ENCODE results near the gene UNC5C. TPM values are rescaled to one million over a fixed set of nuclear protein-coding genes. Genes with fewer than 3 reads are reported as not detected.

Gene UNC5C
- total RNA-seq, 1 experiment from 2014 or later = 0.11 TPM

DNA sequence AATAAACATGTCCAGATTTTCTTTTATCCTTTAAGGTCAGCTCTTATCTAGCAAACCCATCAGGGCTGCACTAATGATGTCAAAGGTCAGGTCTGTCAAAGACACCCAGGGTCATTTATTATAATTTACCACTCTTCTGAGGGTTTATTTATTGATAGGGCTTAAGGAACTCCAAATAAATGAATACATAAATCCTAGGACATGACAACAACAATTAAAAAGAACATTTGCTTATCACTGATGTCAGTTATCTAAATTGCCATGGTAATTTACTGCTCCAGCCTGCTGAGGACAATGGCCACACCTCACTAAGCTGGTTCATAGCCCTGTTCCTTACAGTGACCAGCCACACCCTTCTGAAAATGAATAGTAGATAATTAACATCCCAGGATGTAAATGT is 317.1 kb downstream of the UNC5C start:
- H3K27me3 ChIP-seq (replicated peaks; ENCODE audit: insufficient read depth, low read depth, low read length, poor library complexity) = no peaks in the 10 kb centered on the region
- ChIA-PET CTCF (no interaction called here), POLR2A (ENCODE audit: low non-redundant PET) (no interaction called here)
- no peak for DNase-seq (ENCODE audit: low spot score)
- BruUV-seq (replicated peaks) = no TSS peak
- no peaks in the 10 kb centered on the region for H3K4me1 ChIP-seq (ENCODE audit: insufficient read depth, low read length, poor library complexity, severe bottlenecking)
- H3K27ac ChIP-seq (ENCODE audit: low read depth, low read length, poor library complexity, severe bottlenecking) = no peak overlapping the region
- no peaks in the 10 kb centered on the region for H3K9me3 ChIP-seq (ENCODE audit: low read depth, low read length, poor library complexity, severe bottlenecking)
- H3K36me3 ChIP-seq (ENCODE audit: insufficient read depth, low read length, poor library complexity, severe bottlenecking) = no peaks in the 10 kb centered on the region
- H3K4me3 ChIP-seq (ENCODE audit: low read depth, low read length, poor library complexity, severe bottlenecking) = no peak overlapping the region
- TF ChIP-seq CTCF (conservative IDR thresholded peaks at IDR 0.05; ENCODE audit: low read depth, low read length) (no peak), EZH2 (IDR thresholded peaks at IDR 0.05; ENCODE audit: borderline replicate concordance, low read depth, low read length, poor library complexity, severe bottlenecking) (no peak)
- intact Hi-C loops (cut with micrococcal nuclease; ENCODE audit: unreplicated experiment) = no loop called here

DNA sequence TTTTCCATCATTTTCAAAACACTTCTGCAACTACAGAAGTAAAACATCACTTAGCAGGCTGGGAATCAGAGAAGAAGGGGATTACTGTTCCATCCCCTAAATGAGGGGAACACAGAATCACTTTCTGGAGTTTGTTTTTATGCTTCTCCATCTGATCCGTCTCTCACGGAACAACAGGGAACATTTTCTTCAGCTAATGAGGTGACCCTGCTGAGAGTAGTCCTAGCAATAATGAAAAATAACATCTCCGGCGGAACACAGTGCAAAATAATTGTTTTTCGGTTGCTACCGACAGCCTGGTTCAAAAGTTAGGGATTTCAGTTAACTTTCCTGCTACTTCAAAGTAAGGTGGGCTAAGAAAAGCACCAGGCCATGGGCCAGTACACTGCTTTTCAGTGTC is 322.9 kb downstream of the UNC5C start:
- ChIA-PET CTCF (no interaction called here), POLR2A (ENCODE audit: low non-redundant PET) (no interaction called here)
- Histone ChIP-seq H3K27me3 (replicated peaks; ENCODE audit: insufficient read depth, low read depth, low read length, poor library complexity) (no peaks in the 10 kb centered on the region), H3K4me1 (ENCODE audit: insufficient read depth, low read length, poor library complexity, severe bottlenecking) (no peaks in the 10 kb centered on the region), H3K4me3 (ENCODE audit: low read depth, low read length, poor library complexity, severe bottlenecking) (no peak overlapping the region), H3K36me3 (ENCODE audit: insufficient read depth, low read length, poor library complexity, severe bottlenecking) (no peaks in the 10 kb centered on the region), H3K9me3 (ENCODE audit: low read depth, low read length, poor library complexity, severe bottlenecking) (no peaks in the 10 kb centered on the region), H3K27ac (ENCODE audit: low read depth, low read length, poor library complexity, severe bottlenecking) (no peak overlapping the region)
- BruUV-seq (replicated peaks) = no TSS peak
- TF ChIP-seq CTCF (conservative IDR thresholded peaks at IDR 0.05; ENCODE audit: low read depth, low read length) (no peak), EZH2 (IDR thresholded peaks at IDR 0.05; ENCODE audit: borderline replicate concordance, low read depth, low read length, poor library complexity, severe bottlenecking) (no peak)
- no peak for DNase-seq (ENCODE audit: low spot score)
- intact Hi-C loops (cut with micrococcal nuclease; ENCODE audit: unreplicated experiment) = no loop called here

DNA sequence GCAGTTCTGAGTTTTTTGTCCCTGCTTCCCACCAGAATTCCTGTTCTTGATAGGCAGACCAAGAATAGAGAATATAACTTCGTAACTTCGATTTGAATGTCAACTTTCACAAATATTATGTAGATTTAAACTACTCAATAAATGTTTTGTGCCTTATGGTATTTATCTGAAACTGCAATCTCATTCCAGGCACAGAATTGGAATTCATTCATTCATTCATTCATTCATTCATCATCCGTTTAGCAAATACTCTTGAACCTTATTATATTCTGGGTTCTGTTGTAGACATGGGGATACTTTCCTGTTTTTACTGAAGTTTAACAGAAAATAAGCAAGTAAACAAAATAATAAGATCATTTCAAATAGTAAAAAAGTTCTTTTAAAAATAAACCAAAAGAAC is 324.4 kb downstream of the UNC5C start:
- H3K27ac ChIP-seq (ENCODE audit: low read depth, low read length, poor library complexity, severe bottlenecking) = no peak overlapping the region
- TF ChIP-seq EZH2 (IDR thresholded peaks at IDR 0.05; ENCODE audit: borderline replicate concordance, low read depth, low read length, poor library complexity, severe bottlenecking) (no peak), CTCF (conservative IDR thresholded peaks at IDR 0.05; ENCODE audit: low read depth, low read length) (no peak)
- no peaks in the 10 kb centered on the region for H3K27me3 ChIP-seq (replicated peaks; ENCODE audit: insufficient read depth, low read depth, low read length, poor library complexity)
- DNase-seq (ENCODE audit: low spot score) = no peak
- no peaks in the 10 kb centered on the region for H3K4me1 ChIP-seq (ENCODE audit: insufficient read depth, low read length, poor library complexity, severe bottlenecking)
- no peak overlapping the region for H3K4me3 ChIP-seq (ENCODE audit: low read depth, low read length, poor library complexity, severe bottlenecking)
- no TSS peak for BruUV-seq (replicated peaks)
- no peaks in the 10 kb centered on the region for H3K9me3 ChIP-seq (ENCODE audit: low read depth, low read length, poor library complexity, severe bottlenecking)
- intact Hi-C loops (cut with micrococcal nuclease; ENCODE audit: unreplicated experiment) = no loop called here
- CTCF ChIA-PET = no interaction called here
- POLR2A ChIA-PET (ENCODE audit: low non-redundant PET) = no interaction called here
- H3K36me3 ChIP-seq (ENCODE audit: insufficient read depth, low read length, poor library complexity, severe bottlenecking) = no peaks in the 10 kb centered on the region
